HG02798 (cell line): ENCODE measurements around the gene RRAD.
"Not testable (repeated sequence)": the region's sequence is repeated elsewhere in the genome, so short reads cannot be mapped to it uniquely, and the experiment has no call there.

Experiments used
- ATAC-seq: cut with Tn5 transposase; IDR thresholded peaks from one replicate; pipeline ENCODE4 v1.9.1; 2021; ENCODE audit warnings: mild to moderate bottlenecking; ENCODE audit not compliant: unreplicated experiment, poor library complexity

Gene RRAD

GRCh38 chr16:66935314-66936011, 10.1 kb upstream of the RRAD start, which contains the start of gene CES2:
Gene CES2, plus strand, starts transcription at chr16:66935516. Its CDS starts 120 bp downstream, at chr16:66935636.
- ATAC-seq = no peak

- not testable (repeated sequence) for ATAC-seq
These were observed 9.5 kb upstream of the RRAD start for GRCh38 chr16:66934839-66935313.

- peak; percentile 85 for ATAC-seq
These were observed 9.0 kb upstream of the RRAD start, which contains the start of gene CIAO2B for GRCh38 chr16:66934138-66934838. Gene CIAO2B, minus strand, starts transcription at chr16:66934402. Its CDS starts 38 bp downstream, at chr16:66934364.

GRCh38 chr16:66933776-66934137, 8.4 kb upstream of the RRAD start:
- peak; percentile 11 for ATAC-seq

GRCh38 chr16:66932076-66932475, 6.7 kb upstream of the RRAD start:
- no peak for ATAC-seq

GRCh38 chr16:66931665-66932064, 6.3 kb upstream of the RRAD start:
- no peak for ATAC-seq

GRCh38 chr16:66930189-66930588, 4.9 kb upstream of the RRAD start:
- no peak for ATAC-seq

GRCh38 chr16:66928702-66929388, 3.5 kb upstream of the RRAD start:
- ATAC-seq = no peak

GRCh38 chr16:66927918-66928649, 2.7 kb upstream of the RRAD start:
- no peak for ATAC-seq

GRCh38 chr16:66926961-66927436, 1.7 kb upstream of the RRAD start:
- ATAC-seq = no peak

- ATAC-seq = no peak
These were observed 1.0 kb upstream of the RRAD start for GRCh38 chr16:66926171-66926947.

GRCh38 chr16:66924527-66925321, 611 bp downstream of the RRAD start:
- peak; percentile 28 for ATAC-seq

GRCh38 chr16:66923866-66924265, 1.5 kb downstream of the RRAD start:
- no peak for ATAC-seq

- no peak for ATAC-seq
These were observed 2.0 kb downstream of the RRAD start for GRCh38 chr16:66923247-66923731.

GRCh38 chr16:66921729-66922450, 3.4 kb downstream of the RRAD start:
- ATAC-seq = no peak

- ATAC-seq = no peak
These were observed 4.2 kb downstream of the RRAD start for GRCh38 chr16:66920924-66921680.

GRCh38 chr16:66920299-66920590, 5.1 kb downstream of the RRAD start:
- ATAC-seq = no peak
